IMR-90 (cell line): ENCODE data around the gene CACNA1D. TPM values are rescaled to one million over a fixed set of nuclear protein-coding genes. Genes with fewer than 3 reads are reported as not detected.

Experiments
- ATAC-seq: fragments of 200-7000 bp; cut with Tn5 transposase; 2 replicates; pipeline ENCODE4 v1.9.1; 2020; ENCODE audit warnings: low read depth, mild to moderate bottlenecking, moderate library complexity
- BruUV-seq: library from RNA; stranded (reverse); fragments of 400-500 nt; replicated peaks from 2 replicates; lab custom pipeline; 2021; lab: Mats Ljungman, UMichigan
- CTCF ChIA-PET: fragments of 300-600 bp; formaldehyde crosslinking; extraction: SDS; loops from one replicate; lab custom pipeline; 2021; ENCODE audit warnings: antibody characterized with exemption; lab: Yijun Ruan, JAX
- POLR2A ChIA-PET: fragments of 300-600 bp; sonication (Branson Sonifier 250); formaldehyde crosslinking; loops from one replicate; lab custom pipeline; 2022; ENCODE audit warnings: antibody characterized with exemption; ENCODE audit not compliant: unreplicated experiment; lab: Charles Lee
- DNase-seq: peaks from one replicate; pipeline ENCODE4 v3.0.0; 2013
- H2AFZ ChIP-seq: replicated peaks from 2 replicates; pipeline ENCODE3; 2013; ENCODE audit warnings: low read length, mild to moderate bottlenecking; ENCODE audit not compliant: poor library complexity
- H2AK5ac ChIP-seq: 2 replicates; pipeline ENCODE4 v1.6.1; 2013; ENCODE audit warnings: low read depth, low read length, inconsistent platforms
- H2AK9ac ChIP-seq: replicated peaks from 2 replicates; pipeline ENCODE3; 2013; ENCODE audit warnings: mild to moderate bottlenecking, low read depth, low read length, moderate library complexity; ENCODE audit not compliant: poor library complexity
- H2BK120ac ChIP-seq: 2 replicates; pipeline ENCODE4 v1.6.1; 2013; ENCODE audit warnings: low read depth, low read length, inconsistent platforms
- H2BK15ac ChIP-seq: 3 replicates; pipeline ENCODE4 v1.6.1; 2013; ENCODE audit warnings: low read depth, low read length, inconsistent platforms
- H2BK20ac ChIP-seq: 2 replicates; pipeline ENCODE4 v1.6.1; 2013; ENCODE audit warnings: low read depth, mild to moderate bottlenecking, inconsistent platforms, low read length, moderate library complexity
- H2BK5ac ChIP-seq: 2 replicates; pipeline ENCODE4 v1.6.1; 2013; ENCODE audit warnings: mild to moderate bottlenecking, low read depth, low read length, inconsistent platforms; ENCODE audit not compliant: poor library complexity, severe bottlenecking
- H3K14ac ChIP-seq: replicated peaks from 2 replicates; pipeline ENCODE4 v1.6.1; 2013; ENCODE audit warnings: low read depth, low read length, inconsistent platforms
- H3K18ac ChIP-seq: 2 replicates; pipeline ENCODE4 v1.6.1; 2013; ENCODE audit warnings: low read depth, low read length, control low read depth
- H3K23ac ChIP-seq: 2 replicates; pipeline ENCODE4 v1.6.1; 2013; ENCODE audit warnings: low read depth, low read length, inconsistent platforms
- H3K27ac ChIP-seq: 2 replicates; pipeline ENCODE4 v1.5.1; 2013; ENCODE audit warnings: mild to moderate bottlenecking, control low read depth, low read length; ENCODE audit not compliant: insufficient read depth
- H3K27me3 ChIP-seq: 2 replicates; pipeline ENCODE4 v1.6.1; 2013; ENCODE audit warnings: low read length; ENCODE audit not compliant: control insufficient read depth, insufficient read depth
- H3K36me3 ChIP-seq: 2 replicates; pipeline ENCODE4 v1.6.1; 2013; ENCODE audit warnings: low read length, mixed read lengths; ENCODE audit not compliant: control insufficient read depth, insufficient read depth
- H3K4ac ChIP-seq: 2 replicates; pipeline ENCODE4 v1.6.1; 2013; ENCODE audit warnings: low read depth, low read length, inconsistent platforms
- H3K4me1 ChIP-seq: 2 replicates; pipeline ENCODE4 v1.6.1; 2013; ENCODE audit warnings: low read length, mixed read lengths; ENCODE audit not compliant: control insufficient read depth, insufficient read depth
- H3K4me2 ChIP-seq: 2 replicates; pipeline ENCODE4 v1.6.1; 2013; ENCODE audit warnings: low read depth, mild to moderate bottlenecking, control low read depth, low read length, moderate library complexity
- H3K4me3 ChIP-seq: 2 replicates; pipeline ENCODE4 v1.5.1; 2013; ENCODE audit warnings: low read depth, mild to moderate bottlenecking, control low read depth, low read length, moderate library complexity; ENCODE audit not compliant: insufficient read depth
- H3K56ac ChIP-seq: 2 replicates; pipeline ENCODE4 v1.6.1; 2013; ENCODE audit warnings: low read length, inconsistent platforms; ENCODE audit not compliant: insufficient read depth; ENCODE audit errors: extremely low read depth
- H3K79me1 ChIP-seq, 2 experiments: 2 replicates each; pipeline ENCODE4 v1.6.1; 2013; ENCODE audit warnings: low read length in 2 of 2, inconsistent platforms in 1 of 2, low read depth in 1 of 2
- H3K9ac ChIP-seq: 2 replicates; pipeline ENCODE4 v1.6.1; 2013; ENCODE audit warnings: low read depth, low read length, control low read depth
- H3K9me1 ChIP-seq: 2 replicates; pipeline ENCODE4 v1.6.1; 2013; ENCODE audit warnings: low read length, inconsistent platforms; ENCODE audit not compliant: insufficient read depth
- H3K9me3 ChIP-seq: 2 replicates; pipeline ENCODE4 v1.6.1; 2013; ENCODE audit warnings: low read length; ENCODE audit not compliant: control insufficient read depth, insufficient read depth
- H4K20me1 ChIP-seq: 2 replicates; pipeline ENCODE4 v1.6.1; 2013; ENCODE audit warnings: low read length, inconsistent platforms; ENCODE audit not compliant: insufficient read depth
- H4K5ac ChIP-seq: 2 replicates; pipeline ENCODE4 v1.6.1; 2013; ENCODE audit warnings: mild to moderate bottlenecking, low read depth, low read length, control low read depth
- H4K8ac ChIP-seq, 2 experiments: 2 replicates each; pipeline ENCODE4 v1.6.1; 2013; ENCODE audit warnings: low read depth in 2 of 2, low read length in 2 of 2, control low read depth in 1 of 2, inconsistent platforms in 1 of 2
- H4K91ac ChIP-seq: 2 replicates; pipeline ENCODE4 v1.6.1; 2013; ENCODE audit warnings: low read depth, low read length, inconsistent platforms; ENCODE audit not compliant: insufficient read depth
- BHLHE40 ChIP-seq: fragments of 150-350 bp; IDR thresholded peaks from 2 replicates; pipeline ENCODE4 v1.6.1; 2016; ENCODE audit warnings: mild to moderate bottlenecking, low read depth, low read length
- CEBPB ChIP-seq: IDR thresholded peaks from 2 replicates; pipeline ENCODE4 v1.6.1; 2012; ENCODE audit warnings: low read depth, low read length, improper control_type of control experiment
- CHD1 ChIP-seq: IDR thresholded peaks from 2 replicates; pipeline ENCODE4 v1.6.1; 2012; ENCODE audit warnings: low read depth, low read length, improper control_type of control experiment
- CTCF ChIP-seq: conservative IDR thresholded peaks from 2 replicates; pipeline ENCODE4 v1.5.1; 2012; ENCODE audit warnings: mild to moderate bottlenecking, low read depth, low read length, improper control_type of control experiment
- ELK1 ChIP-seq: fragments of 150-350 bp; IDR thresholded peaks from 2 replicates; pipeline ENCODE4 v1.6.1; 2016; ENCODE audit warnings: low read depth, mild to moderate bottlenecking, low read length, moderate library complexity, borderline replicate concordance
- FOS ChIP-seq: fragments of 150-350 bp; IDR thresholded peaks from 2 replicates; pipeline ENCODE4 v1.6.1; 2016; ENCODE audit warnings: low read depth, low read length
- MAFK ChIP-seq: IDR thresholded peaks from 2 replicates; pipeline ENCODE4 v1.6.1; 2012; ENCODE audit warnings: low read depth, low read length, improper control_type of control experiment
- MAZ ChIP-seq: IDR thresholded peaks from 2 replicates; pipeline ENCODE4 v1.6.1; 2012; ENCODE audit warnings: low read depth, mild to moderate bottlenecking, low read length, improper control_type of control experiment, moderate library complexity, borderline replicate concordance
- MXI1 ChIP-seq: IDR thresholded peaks from 2 replicates; pipeline ENCODE4 v1.6.1; 2012; ENCODE audit warnings: low read depth, mild to moderate bottlenecking, low read length, moderate library complexity, borderline replicate concordance
- NFE2L2 ChIP-seq: fragments of 150-350 bp; IDR thresholded peaks from 2 replicates; pipeline ENCODE4 v1.6.1; 2016; ENCODE audit warnings: low read depth, mild to moderate bottlenecking, low read length
- POLR2A ChIP-seq: IDR thresholded peaks from 2 replicates; pipeline ENCODE4 v1.6.1; 2012; ENCODE audit warnings: mild to moderate bottlenecking, low read depth, low read length
- RAD21 ChIP-seq: IDR thresholded peaks from 2 replicates; pipeline ENCODE4 v1.6.1; 2012; ENCODE audit warnings: low read length, improper control_type of control experiment
- RCOR1 ChIP-seq: IDR thresholded peaks from 2 replicates; pipeline ENCODE4 v1.6.1; 2012; ENCODE audit warnings: mild to moderate bottlenecking, low read length, improper control_type of control experiment; ENCODE audit not compliant: insufficient replicate concordance
- RFX5 ChIP-seq: IDR thresholded peaks from 2 replicates; pipeline ENCODE4 v1.8.0; 2012; ENCODE audit warnings: low read depth, mild to moderate bottlenecking, low read length, moderate library complexity
- SMC3 ChIP-seq: fragments of 150-350 bp; IDR thresholded peaks from 2 replicates; pipeline ENCODE4 v1.6.1; 2016; ENCODE audit warnings: low read depth, mild to moderate bottlenecking, antibody characterized with exemption, low read length, moderate library complexity
- USF2 ChIP-seq: fragments of 150-350 bp; IDR thresholded peaks from 2 replicates; pipeline ENCODE4 v1.6.1; 2017; ENCODE audit warnings: mild to moderate bottlenecking, antibody characterized with exemption, low read length, low read depth
- WGBS, 2 experiments: methylation state at CpG; one replicate each; pipeline versions ENCODE4 v1.1.5 to v1.1.7; 2013; ENCODE audit warnings: missing lambda C conversion rate in 2 of 2; ENCODE audit not compliant: insufficient read length in 1 of 2; ENCODE audit errors: extremely low coverage in 2 of 2; 5-methylcytosine and 5-hydroxymethylcytosine counted together
- dilution Hi-C: fragments of 300-500 bp; cut with HindIII; formaldehyde crosslinking; loops from one replicate; pipeline ENCODE4 v1.14.3; 2018; ENCODE audit warnings: low sequenced_read_pairs; ENCODE audit not compliant: unreplicated experiment
- in situ Hi-C: fragments of 300-500 bp; cut with MboI; formaldehyde crosslinking; loops from 3 replicates; pipeline ENCODE4 v1.14.3; 2019; ENCODE audit warnings: low sequenced_read_pairs, inconsistent platforms, mixed read lengths
- intact Hi-C: fragments of 100-400 bp; cut with micrococcal nuclease; formaldehyde crosslinking; loops from 2 replicates; pipeline ENCODE4 v1.10.0; 2022
- polyA plus RNA-seq, 3 experiments: library from polyadenylated mRNA; depleted of rRNA; stranded (reverse); fragments of >200 nt; gene quantifications; 2 replicates each; pipeline ENCODE4 v1.2.3, GENCODE V29; 2012; ENCODE audit warnings: low replicate concordance in 1 of 3
- total RNA-seq: library from RNA; depleted of rRNA; stranded (reverse); fragments of >200 nt; gene quantifications from 2 replicates; pipeline ENCODE4 v1.2.3, GENCODE V29; 2012

The CACNA1D gene
- total and polyA plus RNA-seq, 2 of the 4 experiments (the other 2 are of a cell fraction) = 0.07 TPM; not detected in 1

- BruUV-seq = no TSS peak
- H3K27me3 ChIP-seq = no peaks in the 10 kb centered on the region
- no peak overlapping the region for H3K23ac ChIP-seq
- H2BK15ac ChIP-seq = no peak overlapping the region
- H3K14ac ChIP-seq = no peak overlapping the region
- TF ChIP-seq ELK1 (no peak), CTCF (no peak), BHLHE40 (no peak), RAD21 (no peak), POLR2A (no peak), MAZ (no peak), RCOR1 (no peak), NFE2L2 (no peak), MAFK (no peak), SMC3 (no peak), CEBPB (no peak), FOS (no peak), USF2 (no peak), CHD1 (no peak), RFX5 (no peak), MXI1 (no peak)
- H2BK20ac ChIP-seq = no peak overlapping the region
- no peak overlapping the region for H4K5ac ChIP-seq
- no peak overlapping the region for H3K4ac ChIP-seq
- H2BK5ac ChIP-seq = no peak overlapping the region
- no peaks in the 10 kb centered on the region for H3K79me1 ChIP-seq
- H3K4me1 ChIP-seq = no peaks in the 10 kb centered on the region
- no peak overlapping the region for H3K4me3 ChIP-seq
- no peak overlapping the region for H4K91ac ChIP-seq
- ATAC-seq = no peak
- no peaks in the 10 kb centered on the region for H3K9me3 ChIP-seq
- no peak overlapping the region for H3K56ac ChIP-seq
- POLR2A ChIA-PET = no interaction called here
- 100% methylated on average over 2 of the region's 3 CpGs; no CpG with 5 or more reads in 1 of the 2 experiments for WGBS, 2 experiments
- no peak overlapping the region for H3K4me2 ChIP-seq
- H2AK9ac ChIP-seq = no peak overlapping the region
- no peak overlapping the region for H2AK5ac ChIP-seq
- no peak for DNase-seq
- in situ Hi-C loops = no loop called here
- H4K8ac ChIP-seq = no peak overlapping the region
- H3K18ac ChIP-seq = no peak overlapping the region
- no peak overlapping the region for H2AFZ ChIP-seq
- no peak overlapping the region for H3K27ac ChIP-seq
- H3K9ac ChIP-seq = no peak overlapping the region
- CTCF ChIA-PET = no interaction called here
- H4K20me1 ChIP-seq = no peaks in the 10 kb centered on the region
- dilution Hi-C loops = no loop called here
- no peaks in the 10 kb centered on the region for H3K9me1 ChIP-seq
- intact Hi-C loops = no loop called here
- H3K36me3 ChIP-seq = no peaks in the 10 kb centered on the region
- H2BK120ac ChIP-seq = no peak overlapping the region
These were observed 28.9 kb downstream of the CACNA1D start for GRCh38 chr3:53523346-53523745.
